PFSK-1 (cell line): ENCODE results near the gene LSM4.
A peak's percentile ranks its signal among the peaks of the same experiment; 100 is the strongest.

Experiments
- POLR2AphosphoS5 ChIP-seq: IDR thresholded peaks from 2 replicates; pipeline ENCODE4 v1.6.1; 2012; ENCODE audit warnings: low read depth, mild to moderate bottlenecking, control low read depth, low read length, moderate library complexity
- TAF1 ChIP-seq: IDR thresholded peaks from 2 replicates; pipeline ENCODE4 v1.6.1; 2012; ENCODE audit warnings: low read length, control low read depth, borderline replicate concordance; ENCODE audit not compliant: insufficient read depth

DNA sequence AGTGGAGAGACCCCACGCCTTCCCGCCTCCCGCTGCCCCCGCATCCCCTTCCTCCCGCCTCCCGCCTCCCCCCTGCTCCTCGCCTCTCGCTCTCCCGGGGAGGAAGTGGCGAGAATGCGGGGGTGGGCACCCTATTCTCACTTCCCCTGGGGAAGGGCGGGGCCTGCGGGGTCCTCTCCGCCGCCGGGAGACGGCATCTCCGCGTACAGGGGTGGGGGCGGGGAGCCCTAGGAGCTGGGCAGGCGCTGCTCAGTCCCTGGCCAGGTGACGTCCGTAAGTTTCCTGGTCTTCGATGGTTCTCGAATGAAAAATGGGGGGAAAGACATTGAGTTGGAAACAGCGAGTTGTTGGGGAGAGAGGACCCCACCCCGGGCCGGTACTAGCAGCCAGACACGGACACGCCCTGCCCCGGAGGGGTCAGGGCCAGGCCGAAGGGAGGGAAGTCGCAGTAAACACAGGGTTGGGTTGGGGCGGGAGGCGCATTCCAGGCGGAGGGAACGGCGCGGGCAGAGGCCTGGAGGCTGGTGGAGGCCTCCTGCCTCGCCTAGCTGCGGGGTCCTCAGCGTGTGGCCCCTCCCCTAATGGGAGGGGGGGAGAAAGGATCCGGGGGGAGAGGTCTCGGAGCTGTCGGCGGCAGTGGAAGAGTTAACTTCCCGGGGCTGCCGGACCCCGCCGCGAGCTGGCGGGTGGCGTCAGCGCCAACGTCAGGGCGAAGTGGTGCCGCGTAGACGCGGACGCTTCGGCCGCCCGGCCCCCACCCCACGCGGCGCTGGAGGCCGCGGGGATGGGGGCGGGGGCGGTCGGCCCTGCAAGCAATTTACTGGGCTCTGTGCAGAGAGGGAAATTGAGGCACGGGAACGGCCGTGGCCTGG, 31.1 kb downstream of the LSM4 start:
- TF ChIP-seq TAF1 (peak; percentile 21; the same call in 1 of the 2 replicates), POLR2AphosphoS5 (peak; percentile 19; the same call in 1 of the 2 replicates)
